ENCODE data around the gene TMEM80. TPM values are rescaled to one million over a fixed set of nuclear protein-coding genes. Genes with fewer than 3 reads are reported as not detected.

Gene TMEM80
- total and polyA plus RNA-seq, 2 of the 8 experiments (the other 6 are each of a cell fraction or from before 2014, with no cell fraction given), result 8.0 to 16.3 TPM

DNA sequence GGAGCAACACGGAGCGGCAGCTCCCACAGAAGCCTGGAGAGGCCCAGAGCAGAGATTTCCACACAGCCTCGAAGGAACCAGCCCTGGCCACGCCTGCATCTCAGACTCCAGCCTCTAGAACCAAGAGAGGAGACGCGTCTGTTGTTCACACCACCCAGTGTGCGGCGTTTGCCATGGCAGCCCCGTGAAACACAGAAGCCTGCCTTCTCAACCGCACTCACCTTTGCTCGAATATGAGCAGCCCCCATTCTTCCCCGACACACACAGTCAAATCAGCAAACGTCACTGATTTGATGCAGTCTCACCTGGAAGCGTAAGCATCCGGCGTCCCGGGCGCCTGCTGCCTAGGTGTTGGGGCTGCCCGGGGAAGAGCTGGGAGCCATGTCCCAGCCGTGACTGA, 37.5 kb downstream of the TMEM80 start:
- Histone ChIP-seq H2BK20ac (ENCODE audit: low read length) (no peak overlapping the region), H3K4ac (replicated peaks; ENCODE audit: insufficient read length, low read depth, low read length) (no peak overlapping the region), H3K18ac (ENCODE audit: extremely low read depth, low read length) (no peak overlapping the region), H3K56ac (replicated peaks; ENCODE audit: insufficient read length, low read depth, low read length) (no peak overlapping the region), H2BK12ac (ENCODE audit: low read depth, low read length) (0 out of 2 replicates have a peak overlapping the region, but pooled peaks have one; percentile 50), H3K4me2 (ENCODE audit: insufficient read depth in 1 of 2, low read depth in 2 of 2, low read length in 2 of 2) (no peak overlapping the region), H4K91ac (replicated peaks; ENCODE audit: insufficient read length, low read length) (no peak overlapping the region), H3K4me1 (replicated peaks in 1 of 4; ENCODE audit: control insufficient read depth in 3 of 4, insufficient read depth in 4 of 4, low read length in 3 of 4) (peaks cover 0 to 2% (median under 1%) of the 10 kb centered on the region in 4 experiments; a peak in 1 of 7 replicates), H2BK15ac (ENCODE audit: low read length) (0 out of 2 replicates have a peak overlapping the region, but pooled peaks have one; percentile 46), H3K4me3 (ENCODE audit: extremely low read depth in 1 of 4, insufficient read depth in 2 of 4, low read depth in 3 of 4, low read length in 4 of 4) (no peak overlapping the region), H2BK120ac (replicated peaks; ENCODE audit: low read depth, low read length) (no peak overlapping the region), H3K27ac (ENCODE audit: low read depth, low read length) (no peak overlapping the region), H3K9ac (replicated peaks in 1 of 4; ENCODE audit: extremely low read depth in 1 of 4, low read depth in 3 of 4, low read length in 3 of 4) (no peak overlapping the region), H2BK5ac (ENCODE audit: low read depth, low read length) (no peak overlapping the region), H2AFZ (ENCODE audit: low read length) (no peak overlapping the region), H4K8ac (ENCODE audit: extremely low read depth, insufficient read depth, low read length) (0 out of 2 replicates have a peak overlapping the region, but pooled peaks have one; percentile 57), H3K79me1 (ENCODE audit: low read depth, low read length) (no peaks in the 10 kb centered on the region), H3K23ac (ENCODE audit: insufficient read length) (no peak overlapping the region), H2AK5ac (ENCODE audit: low read depth, low read length) (no peak overlapping the region), H3K23me2 (ENCODE audit: low read depth, low read length) (no peaks in the 10 kb centered on the region), H4K20me1 (replicated peaks in 1 of 2; ENCODE audit: control insufficient read depth in 1 of 2, insufficient read depth in 2 of 2, low read length in 2 of 2) (no peaks in the 10 kb centered on the region), H3K9me3 (ENCODE audit: insufficient read depth in 2 of 2, low read depth in 1 of 2, low read length in 1 of 2) (no peaks in the 10 kb centered on the region), H3K79me2 (ENCODE audit: control insufficient read depth in 1 of 2, insufficient read depth in 2 of 2, low read length in 2 of 2) (no peaks in the 10 kb centered on the region), H4K5ac (ENCODE audit: insufficient read length, low read depth, low read length) (no peak overlapping the region), H3K36me3 (ENCODE audit: control insufficient read depth in 2 of 4, insufficient read depth in 4 of 4, low read length in 3 of 4) (no peaks in the 10 kb centered on the region), H3K27me3 (replicated peaks in 1 of 4; ENCODE audit: control insufficient read depth in 3 of 4, extremely low read depth in 1 of 4, insufficient read depth in 3 of 4, low read length in 3 of 4) (no peaks in the 10 kb centered on the region; a peak in 1 of 7 replicates), H3K14ac (ENCODE audit: insufficient read length) (no peak overlapping the region)
- ChIA-PET POLR2A (ENCODE audit: partially characterized antibody) (interaction anchor here (0.6 to 13.2 kb wide), 6 partner anchors 9 to 42 kb away, joined by 3 to 216 read pairs (median 3); partner anchors contain the start of gene TALDO1), CTCF (ENCODE audit: partially characterized antibody) (interaction anchor here (1.3 to 15.4 kb wide), 4 partner anchors 9 to 88 kb away, joined by 3 to 395 read pairs (median 4); partner anchors contain the start of gene TALDO1)
- WGBS, 2 experiments (ENCODE audit: extremely low coverage in 1 of 2, insufficient coverage in 1 of 2, insufficient read length in 1 of 2, insufficient replicate concordance in 2 of 2, low coverage in 1 of 2, low lambda C conversion rate in 2 of 2, missing lambda C conversion rate in 1 of 2), result 94% methylated on average over 20 of the region's 20 CpGs; no CpG with 5 or more reads in 1 of the 2 experiments
- FAIRE-seq (no peak), DNase-seq (ENCODE audit: low read depth in 1 of 2, low spot score in 2 of 2) (no peak)
- TF ChIP-seq BACH1 (IDR thresholded peaks at IDR 0.05; ENCODE audit: low read length) (no peak), NRF1 (IDR thresholded peaks at IDR 0.05; ENCODE audit: low read depth, low read length) (no peak), RFX5 (IDR thresholded peaks at IDR 0.05; ENCODE audit: borderline replicate concordance, low read depth, low read length) (no peak), SP1 (IDR thresholded peaks at IDR 0.05; ENCODE audit: low read depth, low read length) (no peak), POLR2A (IDR thresholded peaks at IDR 0.05; ENCODE audit: control extremely low read depth in 1 of 2, low read depth in 2 of 2, low read length in 2 of 2) (no peak), BCL11A (IDR thresholded peaks at IDR 0.05; ENCODE audit: low read depth in 2 of 2, low read length in 2 of 2) (no peak), ASH2L (IDR thresholded peaks at IDR 0.05; ENCODE audit: low read length) (no peak), E2F6 (IDR thresholded peaks at IDR 0.05) (no peak), CEBPB (IDR thresholded peaks at IDR 0.05; ENCODE audit: low read depth, low read length) (no peak), YY1 (IDR thresholded peaks at IDR 0.05; ENCODE audit: low read depth, low read length) (no peak), TBP (IDR thresholded peaks at IDR 0.05; ENCODE audit: low read depth, low read length) (no peak)
- TF ChIP-seq, protein P1, sequence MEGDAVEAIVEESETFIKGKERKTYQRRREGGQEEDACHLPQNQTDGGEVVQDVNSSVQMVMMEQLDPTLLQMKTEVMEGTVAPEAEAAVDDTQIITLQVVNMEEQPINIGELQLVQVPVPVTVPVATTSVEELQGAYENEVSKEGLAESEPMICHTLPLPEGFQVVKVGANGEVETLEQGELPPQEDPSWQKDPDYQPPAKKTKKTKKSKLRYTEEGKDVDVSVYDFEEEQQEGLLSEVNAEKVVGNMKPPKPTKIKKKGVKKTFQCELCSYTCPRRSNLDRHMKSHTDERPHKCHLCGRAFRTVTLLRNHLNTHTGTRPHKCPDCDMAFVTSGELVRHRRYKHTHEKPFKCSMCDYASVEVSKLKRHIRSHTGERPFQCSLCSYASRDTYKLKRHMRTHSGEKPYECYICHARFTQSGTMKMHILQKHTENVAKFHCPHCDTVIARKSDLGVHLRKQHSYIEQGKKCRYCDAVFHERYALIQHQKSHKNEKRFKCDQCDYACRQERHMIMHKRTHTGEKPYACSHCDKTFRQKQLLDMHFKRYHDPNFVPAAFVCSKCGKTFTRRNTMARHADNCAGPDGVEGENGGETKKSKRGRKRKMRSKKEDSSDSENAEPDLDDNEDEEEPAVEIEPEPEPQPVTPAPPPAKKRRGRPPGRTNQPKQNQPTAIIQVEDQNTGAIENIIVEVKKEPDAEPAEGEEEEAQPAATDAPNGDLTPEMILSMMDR (IDR thresholded peaks at IDR 0.05; ENCODE audit: control extremely low read depth in 1 of 3, insufficient read depth in 1 of 3, low read depth in 1 of 3, low read length in 3 of 3), result no peak
